AG09309 (cell line): ENCODE results near the gene DUSP28.

Experiments
- DNase-seq: peaks from one replicate; pipeline ENCODE4 v3.0.0-alpha.2; 2010; ENCODE audit warnings: low read depth
- H3K4me3 ChIP-seq: 2 replicates; pipeline ENCODE4 v1.5.1; 2011; ENCODE audit warnings: mild to moderate bottlenecking, low read depth, low read length, moderate library complexity; ENCODE audit not compliant: control insufficient read depth
- CTCF ChIP-seq: IDR thresholded peaks from 2 replicates; pipeline ENCODE4 v1.5.1; 2011; ENCODE audit warnings: mild to moderate bottlenecking, low read depth, low read length, inconsistent platforms; ENCODE audit not compliant: insufficient read depth, control insufficient read depth; ENCODE audit errors: missing control alignments

DUSP28 gene

GRCh38 chr2:240601061-240601830 is 41.1 kb downstream of the DUSP28 start:
- H3K4me3 ChIP-seq: no peak overlapping the region
- no peak for TF ChIP-seq CTCF
- no peak for DNase-seq

GRCh38 chr2:240601831-240602160 is 41.6 kb downstream of the DUSP28 start:
- H3K4me3 ChIP-seq: no peak overlapping the region
- DNase-seq: no peak
- no peak for TF ChIP-seq CTCF

GRCh38 chr2:240602266-240603050 is 42.3 kb downstream of the DUSP28 start:
- H3K4me3 ChIP-seq: no peak overlapping the region
- no peak for DNase-seq
- TF ChIP-seq CTCF: no peak

GRCh38 chr2:240603081-240603835 is 43.1 kb downstream of the DUSP28 start:
- no peak for DNase-seq
- no peak for TF ChIP-seq CTCF
- H3K4me3 ChIP-seq: no peak overlapping the region

- DNase-seq: no peak
- H3K4me3 ChIP-seq: no peak overlapping the region
- no peak for TF ChIP-seq CTCF
Observed at GRCh38 chr2:240603846-240604245, 43.7 kb downstream of the DUSP28 start.

- peak; percentile 46 for TF ChIP-seq CTCF
- no peak overlapping the region for H3K4me3 ChIP-seq
- DNase-seq: no peak
Observed at GRCh38 chr2:240604291-240604938, 44.3 kb downstream of the DUSP28 start.
